A673 (cell line): ENCODE results near the gene RPS16. TPM values are rescaled to one million over a fixed set of nuclear protein-coding genes. Genes with fewer than 3 reads are reported as not detected.

Experiments used
- BruUV-seq: library from RNA; stranded (reverse); fragments of 400-500 nt; replicated peaks from 2 replicates; lab custom pipeline; 2021; lab: Mats Ljungman, UMichigan
- CTCF ChIA-PET: fragments of 300-600 bp; sonication (Branson Sonifier 250); formaldehyde crosslinking; loops from one replicate; lab custom pipeline; 2022; ENCODE audit warnings: antibody characterized with exemption; lab: Charles Lee
- POLR2A ChIA-PET: fragments of 300-600 bp; sonication (Branson Sonifier 250); formaldehyde crosslinking; loops from one replicate; lab custom pipeline; 2022; ENCODE audit warnings: antibody characterized with exemption; ENCODE audit not compliant: low non-redundant PET; lab: Charles Lee
- DNase-seq: peaks from one replicate; pipeline ENCODE4 v3.0.0-alpha.2; 2015; ENCODE audit warnings: low spot score
- H3K27ac ChIP-seq: fragments of 200-600 bp; sonication (generic); 2 replicates; pipeline ENCODE4 v1.5.1; 2016; ENCODE audit warnings: mixed run types, low read depth, mild to moderate bottlenecking, mixed read lengths, antibody characterized with exemption, low read length; ENCODE audit not compliant: poor library complexity, severe bottlenecking
- H3K27me3 ChIP-seq: fragments of 200-600 bp; sonication (generic); replicated peaks from 2 replicates; pipeline ENCODE4 v1.6.1; 2017; ENCODE audit warnings: mixed run types, low read depth, mild to moderate bottlenecking, mixed read lengths, antibody characterized with exemption, low read length; ENCODE audit not compliant: insufficient read depth, poor library complexity
- H3K36me3 ChIP-seq: fragments of 200-600 bp; sonication (generic); 2 replicates; pipeline ENCODE4 v1.6.1; 2016; ENCODE audit warnings: mixed run types, mild to moderate bottlenecking, mixed read lengths, antibody characterized with exemption, low read length; ENCODE audit not compliant: insufficient read depth, poor library complexity, severe bottlenecking
- H3K4me1 ChIP-seq: fragments of 200-600 bp; sonication (generic); 2 replicates; pipeline ENCODE4 v1.6.1; 2017; ENCODE audit warnings: mixed run types, mild to moderate bottlenecking, mixed read lengths, antibody characterized with exemption, low read length; ENCODE audit not compliant: insufficient read depth, poor library complexity, severe bottlenecking
- H3K4me3 ChIP-seq: fragments of 200-600 bp; sonication (generic); 2 replicates; pipeline ENCODE4 v1.5.1; 2016; ENCODE audit warnings: low read depth, mixed run types, mild to moderate bottlenecking, mixed read lengths, low read length; ENCODE audit not compliant: poor library complexity, severe bottlenecking
- H3K9me3 ChIP-seq: fragments of 200-600 bp; sonication (generic); 2 replicates; pipeline ENCODE4 v1.6.1; 2016; ENCODE audit warnings: mixed run types, low read depth, mild to moderate bottlenecking, mixed read lengths, antibody characterized with exemption, low read length; ENCODE audit not compliant: poor library complexity, severe bottlenecking
- EZH2 ChIP-seq: fragments of 200-600 bp; sonication (generic); IDR thresholded peaks from 2 replicates; pipeline ENCODE4 v1.6.1; 2017; ENCODE audit warnings: borderline replicate concordance, low read depth, mild to moderate bottlenecking, mixed read lengths, antibody characterized with exemption, low read length; ENCODE audit not compliant: poor library complexity, severe bottlenecking
- intact Hi-C: fragments of 100-400 bp; cut with micrococcal nuclease; formaldehyde crosslinking; loops from one replicate; pipeline ENCODE4 v1.10.0; 2022; ENCODE audit not compliant: unreplicated experiment
- total RNA-seq: library from RNA; stranded (reverse); gene quantifications from 2 replicates; pipeline ENCODE4 v1.2.3, GENCODE V29; 2021
- TF ChIP-seq, protein P1 (sequence below): fragments of 300-800, 200-600 bp; sonication (generic); conservative IDR thresholded peaks from 2 replicates; pipeline ENCODE4 v1.5.1; 2017; ENCODE audit warnings: low read depth, mild to moderate bottlenecking, antibody characterized with exemption, low read length, moderate library complexity, mixed read lengths

The RPS16 gene
- total RNA-seq, 1 experiment from 2014 or later, result 1,898 TPM

DNA sequence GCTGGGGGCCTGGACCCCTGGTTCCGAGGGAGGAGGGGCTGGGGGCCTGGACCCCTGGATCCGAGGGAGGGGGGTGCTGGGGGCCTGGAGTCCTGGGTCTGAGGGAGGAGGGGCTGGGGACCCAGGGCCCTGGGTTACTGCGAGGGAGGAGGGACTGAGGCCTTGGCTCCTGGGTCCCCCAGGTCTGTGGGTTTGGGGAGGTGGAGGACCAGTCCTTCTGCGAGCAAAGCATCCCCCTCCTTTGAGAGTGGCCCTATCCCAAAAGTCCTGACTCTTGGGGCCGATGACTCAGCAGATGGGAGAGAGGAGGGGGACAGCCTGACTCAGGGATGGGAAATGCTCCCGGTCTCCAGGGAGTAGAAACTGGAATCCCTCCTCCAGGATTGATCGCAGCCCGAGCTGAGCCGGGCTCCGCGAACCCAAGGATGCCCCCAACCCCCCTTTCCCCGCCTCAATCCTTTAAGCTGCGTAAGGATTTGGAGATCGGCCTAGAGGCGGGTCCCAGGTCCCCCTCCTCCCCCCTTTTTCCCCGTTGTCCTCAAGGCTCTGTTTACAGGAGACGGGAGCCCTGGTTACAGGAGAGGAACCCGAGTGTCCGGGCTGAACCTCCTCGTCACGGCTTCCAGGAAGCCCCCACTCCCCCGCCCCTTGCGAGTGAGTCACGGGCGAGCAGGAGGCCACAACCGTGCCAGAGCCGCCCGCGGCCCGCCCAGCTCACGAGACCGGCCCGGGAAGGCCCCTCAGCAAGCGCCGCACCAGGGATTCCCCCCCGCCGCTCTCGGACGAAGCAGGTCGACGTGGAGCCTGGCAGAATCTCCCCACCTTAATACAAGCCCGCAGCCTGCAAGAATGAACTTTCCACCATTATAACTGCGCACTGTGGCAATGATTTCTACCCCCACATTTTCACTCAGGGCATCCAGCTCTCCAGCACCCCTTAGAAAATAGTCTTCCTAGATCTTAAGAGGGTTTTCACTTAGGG lies 32.1 kb downstream of the RPS16 start:
- H3K27ac ChIP-seq, result peak overlapping the region; percentile 98
- intact Hi-C loops, result no loop called here
- peaks cover 6% of the 10 kb centered on the region for H3K36me3 ChIP-seq
- no peaks in the 10 kb centered on the region for H3K27me3 ChIP-seq
- peaks cover 33% of the 10 kb centered on the region for H3K4me1 ChIP-seq
- CTCF ChIA-PET, result no interaction called here
- POLR2A ChIA-PET, result interaction anchor here (0.5 to 1.0 kb wide), 3 partner anchors 12 to 447 kb away, joined by 3 to 4 read pairs (median 3); partner anchors contain the start of gene MED29
- no peaks in the 10 kb centered on the region for H3K9me3 ChIP-seq
- DNase-seq, result peak; percentile 94
- H3K4me3 ChIP-seq, result peak overlapping the region; percentile 50
- TF ChIP-seq EZH2, result no peak
- TF ChIP-seq, protein P1, sequence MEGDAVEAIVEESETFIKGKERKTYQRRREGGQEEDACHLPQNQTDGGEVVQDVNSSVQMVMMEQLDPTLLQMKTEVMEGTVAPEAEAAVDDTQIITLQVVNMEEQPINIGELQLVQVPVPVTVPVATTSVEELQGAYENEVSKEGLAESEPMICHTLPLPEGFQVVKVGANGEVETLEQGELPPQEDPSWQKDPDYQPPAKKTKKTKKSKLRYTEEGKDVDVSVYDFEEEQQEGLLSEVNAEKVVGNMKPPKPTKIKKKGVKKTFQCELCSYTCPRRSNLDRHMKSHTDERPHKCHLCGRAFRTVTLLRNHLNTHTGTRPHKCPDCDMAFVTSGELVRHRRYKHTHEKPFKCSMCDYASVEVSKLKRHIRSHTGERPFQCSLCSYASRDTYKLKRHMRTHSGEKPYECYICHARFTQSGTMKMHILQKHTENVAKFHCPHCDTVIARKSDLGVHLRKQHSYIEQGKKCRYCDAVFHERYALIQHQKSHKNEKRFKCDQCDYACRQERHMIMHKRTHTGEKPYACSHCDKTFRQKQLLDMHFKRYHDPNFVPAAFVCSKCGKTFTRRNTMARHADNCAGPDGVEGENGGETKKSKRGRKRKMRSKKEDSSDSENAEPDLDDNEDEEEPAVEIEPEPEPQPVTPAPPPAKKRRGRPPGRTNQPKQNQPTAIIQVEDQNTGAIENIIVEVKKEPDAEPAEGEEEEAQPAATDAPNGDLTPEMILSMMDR, result no peak
- BruUV-seq, result no TSS peak

GRCh38 chr19:39402346-39403300 lies 33.1 kb downstream of the RPS16 start:
- Histone ChIP-seq H3K27ac (peak overlapping the region; percentile 98), H3K9me3 (no peaks in the 10 kb centered on the region), H3K4me1 (peaks cover 27% of the 10 kb centered on the region), H3K36me3 (no peaks in the 10 kb centered on the region), H3K27me3 (no peaks in the 10 kb centered on the region), H3K4me3 (peak overlapping the region; percentile 50)
- peak; percentile 91 for DNase-seq
- POLR2A ChIA-PET, result interaction anchor here (0.5 kb wide), 1 partner anchor 431 kb away, joined by 3 read pairs; no protein-coding TSS in a partner anchor
- TF ChIP-seq, protein P1, result no peak
- no peak for TF ChIP-seq EZH2
- BruUV-seq, result TSS peak; percentile 70
- intact Hi-C loops, result no loop called here
- CTCF ChIA-PET, result no interaction called here
